Liver (tissue), 3 donors: ENCODE data around the gene SPOP.

Experiments
- ATF3 ChIP-seq: IDR thresholded peaks from 2 replicates; pipeline ENCODE4 v1.6.1; 2016; ENCODE audit warnings: antibody characterized with exemption
- FOXA1 ChIP-seq: IDR thresholded peaks from 2 replicates; pipeline ENCODE4 v1.6.1; 2016; ENCODE audit warnings: antibody characterized with exemption
- HNF4G ChIP-seq: IDR thresholded peaks from 2 replicates; pipeline ENCODE4 v1.6.1; 2016; ENCODE audit warnings: antibody characterized with exemption
- RAD21 ChIP-seq, 2 donors: IDR thresholded peaks; 2 replicates each; pipeline ENCODE4 v1.6.1; 2016; ENCODE audit warnings: antibody characterized with exemption in 2 of 2, mild to moderate bottlenecking in 2 of 2
- REST ChIP-seq: IDR thresholded peaks from 2 replicates; pipeline ENCODE4 v1.6.1; 2016; ENCODE audit warnings: antibody characterized with exemption, mild to moderate bottlenecking
- RXRA ChIP-seq, 2 donors: IDR thresholded peaks; 2 replicates each; pipeline ENCODE4 v1.6.1; 2017 to 2018; ENCODE audit warnings: antibody characterized with exemption in 2 of 2, mild to moderate bottlenecking in 1 of 2
- SP1 ChIP-seq: IDR thresholded peaks from 2 replicates; pipeline ENCODE4 v1.6.1; 2018; ENCODE audit warnings: antibody characterized with exemption, mild to moderate bottlenecking
- TAF1 ChIP-seq: conservative IDR thresholded peaks from 2 replicates; pipeline ENCODE4 v1.6.1; 2016; ENCODE audit warnings: antibody characterized with exemption, mild to moderate bottlenecking
- YY1 ChIP-seq: IDR thresholded peaks from 2 replicates; pipeline ENCODE4 v1.6.1; 2016; ENCODE audit warnings: antibody characterized with exemption, mild to moderate bottlenecking
- TF ChIP-seq, protein P1 (sequence below): fragments of 150-350 bp; IDR thresholded peaks from 2 replicates; pipeline ENCODE4 v1.5.1; 2017; ENCODE audit warnings: improper control_type of control experiment, low read depth, low read length; ENCODE audit not compliant: missing input control
- TF ChIP-seq, protein P2 (sequence below): IDR thresholded peaks from 2 replicates; pipeline ENCODE4 v1.6.1; 2016; ENCODE audit warnings: antibody characterized with exemption
- TF ChIP-seq, protein P3 (sequence below): IDR thresholded peaks from 2 replicates; pipeline ENCODE4 v1.6.1; 2016; ENCODE audit warnings: antibody characterized with exemption
- donor health status: healthy.
- donor health status: healthy.

GRCh38 chr17:49670002-49670401 lies 7.9 kb downstream of the SPOP start:
- TF ChIP-seq, protein P1, sequence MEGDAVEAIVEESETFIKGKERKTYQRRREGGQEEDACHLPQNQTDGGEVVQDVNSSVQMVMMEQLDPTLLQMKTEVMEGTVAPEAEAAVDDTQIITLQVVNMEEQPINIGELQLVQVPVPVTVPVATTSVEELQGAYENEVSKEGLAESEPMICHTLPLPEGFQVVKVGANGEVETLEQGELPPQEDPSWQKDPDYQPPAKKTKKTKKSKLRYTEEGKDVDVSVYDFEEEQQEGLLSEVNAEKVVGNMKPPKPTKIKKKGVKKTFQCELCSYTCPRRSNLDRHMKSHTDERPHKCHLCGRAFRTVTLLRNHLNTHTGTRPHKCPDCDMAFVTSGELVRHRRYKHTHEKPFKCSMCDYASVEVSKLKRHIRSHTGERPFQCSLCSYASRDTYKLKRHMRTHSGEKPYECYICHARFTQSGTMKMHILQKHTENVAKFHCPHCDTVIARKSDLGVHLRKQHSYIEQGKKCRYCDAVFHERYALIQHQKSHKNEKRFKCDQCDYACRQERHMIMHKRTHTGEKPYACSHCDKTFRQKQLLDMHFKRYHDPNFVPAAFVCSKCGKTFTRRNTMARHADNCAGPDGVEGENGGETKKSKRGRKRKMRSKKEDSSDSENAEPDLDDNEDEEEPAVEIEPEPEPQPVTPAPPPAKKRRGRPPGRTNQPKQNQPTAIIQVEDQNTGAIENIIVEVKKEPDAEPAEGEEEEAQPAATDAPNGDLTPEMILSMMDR = no peak
- TF ChIP-seq TAF1 (no peak), SP1 (no peak), RAD21 (IDR thresholded peaks at IDR 0.05) (no peak), ATF3 (no peak), RXRA (IDR thresholded peaks at IDR 0.05) (no peak), REST (no peak), FOXA1 (no peak), YY1 (no peak), HNF4G (no peak)
- TF ChIP-seq, protein P2, sequence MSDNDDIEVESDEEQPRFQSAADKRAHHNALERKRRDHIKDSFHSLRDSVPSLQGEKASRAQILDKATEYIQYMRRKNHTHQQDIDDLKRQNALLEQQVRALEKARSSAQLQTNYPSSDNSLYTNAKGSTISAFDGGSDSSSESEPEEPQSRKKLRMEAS = no peak
- TF ChIP-seq, protein P3, sequence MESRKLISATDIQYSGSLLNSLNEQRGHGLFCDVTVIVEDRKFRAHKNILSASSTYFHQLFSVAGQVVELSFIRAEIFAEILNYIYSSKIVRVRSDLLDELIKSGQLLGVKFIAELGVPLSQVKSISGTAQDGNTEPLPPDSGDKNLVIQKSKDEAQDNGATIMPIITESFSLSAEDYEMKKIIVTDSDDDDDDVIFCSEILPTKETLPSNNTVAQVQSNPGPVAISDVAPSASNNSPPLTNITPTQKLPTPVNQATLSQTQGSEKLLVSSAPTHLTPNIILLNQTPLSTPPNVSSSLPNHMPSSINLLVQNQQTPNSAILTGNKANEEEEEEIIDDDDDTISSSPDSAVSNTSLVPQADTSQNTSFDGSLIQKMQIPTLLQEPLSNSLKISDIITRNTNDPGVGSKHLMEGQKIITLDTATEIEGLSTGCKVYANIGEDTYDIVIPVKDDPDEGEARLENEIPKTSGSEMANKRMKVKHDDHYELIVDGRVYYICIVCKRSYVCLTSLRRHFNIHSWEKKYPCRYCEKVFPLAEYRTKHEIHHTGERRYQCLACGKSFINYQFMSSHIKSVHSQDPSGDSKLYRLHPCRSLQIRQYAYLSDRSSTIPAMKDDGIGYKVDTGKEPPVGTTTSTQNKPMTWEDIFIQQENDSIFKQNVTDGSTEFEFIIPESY = no peak
